Measurements from ENCODE around the gene APPBP2. TPM values are rescaled to one million over a fixed set of nuclear protein-coding genes. Genes with fewer than 3 reads are reported as not detected.

APPBP2 gene
- total and polyA plus RNA-seq, 2 donors from 2014 or later = 10.9 to 44.4 TPM

DNA sequence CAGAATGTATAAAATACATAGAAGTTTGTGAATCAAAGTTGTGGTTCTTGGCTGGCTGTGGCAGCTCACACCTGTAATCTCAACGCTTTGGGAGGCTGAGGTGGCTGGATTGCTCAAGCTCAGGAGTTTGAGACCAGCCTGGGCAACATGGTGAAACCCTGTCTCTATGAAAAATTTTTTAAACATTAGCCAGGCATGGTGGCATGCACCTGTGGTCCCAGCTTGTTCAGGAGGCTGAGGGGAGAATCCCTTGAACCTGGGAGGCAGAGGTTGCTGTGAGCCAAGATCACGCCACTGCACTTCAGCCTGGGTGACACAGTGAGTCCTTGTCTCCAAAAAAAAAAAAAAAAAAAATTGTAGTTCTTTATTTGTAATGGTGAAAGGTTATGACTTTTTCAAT, 13.8 kb upstream of the APPBP2 start:
- Histone ChIP-seq H3K4me3 (ENCODE audit: low read length in 3 of 3) (no peak overlapping the region), H3K27ac (ENCODE audit: low read depth in 2 of 2, low read length in 2 of 2) (no peak overlapping the region), H3K9me3 (ENCODE audit: control insufficient read depth in 2 of 3, insufficient read depth in 1 of 3, low read length in 3 of 3) (no peaks in the 10 kb centered on the region), H3K4me1 (ENCODE audit: control insufficient read depth in 2 of 3, insufficient read depth in 2 of 3, low read depth in 1 of 3, low read length in 3 of 3) (no peaks in the 10 kb centered on the region), H3K36me3 (ENCODE audit: control insufficient read depth in 2 of 3, insufficient read depth in 3 of 3, low read length in 3 of 3) (no peaks in the 10 kb centered on the region), H3K27me3 (ENCODE audit: control insufficient read depth, insufficient read depth, low read length) (no peaks in the 10 kb centered on the region), H3K9ac (ENCODE audit: low read length in 3 of 3) (no peak overlapping the region)
- TF ChIP-seq, protein P1, sequence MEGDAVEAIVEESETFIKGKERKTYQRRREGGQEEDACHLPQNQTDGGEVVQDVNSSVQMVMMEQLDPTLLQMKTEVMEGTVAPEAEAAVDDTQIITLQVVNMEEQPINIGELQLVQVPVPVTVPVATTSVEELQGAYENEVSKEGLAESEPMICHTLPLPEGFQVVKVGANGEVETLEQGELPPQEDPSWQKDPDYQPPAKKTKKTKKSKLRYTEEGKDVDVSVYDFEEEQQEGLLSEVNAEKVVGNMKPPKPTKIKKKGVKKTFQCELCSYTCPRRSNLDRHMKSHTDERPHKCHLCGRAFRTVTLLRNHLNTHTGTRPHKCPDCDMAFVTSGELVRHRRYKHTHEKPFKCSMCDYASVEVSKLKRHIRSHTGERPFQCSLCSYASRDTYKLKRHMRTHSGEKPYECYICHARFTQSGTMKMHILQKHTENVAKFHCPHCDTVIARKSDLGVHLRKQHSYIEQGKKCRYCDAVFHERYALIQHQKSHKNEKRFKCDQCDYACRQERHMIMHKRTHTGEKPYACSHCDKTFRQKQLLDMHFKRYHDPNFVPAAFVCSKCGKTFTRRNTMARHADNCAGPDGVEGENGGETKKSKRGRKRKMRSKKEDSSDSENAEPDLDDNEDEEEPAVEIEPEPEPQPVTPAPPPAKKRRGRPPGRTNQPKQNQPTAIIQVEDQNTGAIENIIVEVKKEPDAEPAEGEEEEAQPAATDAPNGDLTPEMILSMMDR (IDR thresholded peaks at IDR 0.05; ENCODE audit: borderline replicate concordance, extremely low read depth, insufficient read depth) = no peak
- DNase-seq = no peak
- FAIRE-seq = no peak
- intact Hi-C loops (cut with DNase I) = no loop called here

DNA sequence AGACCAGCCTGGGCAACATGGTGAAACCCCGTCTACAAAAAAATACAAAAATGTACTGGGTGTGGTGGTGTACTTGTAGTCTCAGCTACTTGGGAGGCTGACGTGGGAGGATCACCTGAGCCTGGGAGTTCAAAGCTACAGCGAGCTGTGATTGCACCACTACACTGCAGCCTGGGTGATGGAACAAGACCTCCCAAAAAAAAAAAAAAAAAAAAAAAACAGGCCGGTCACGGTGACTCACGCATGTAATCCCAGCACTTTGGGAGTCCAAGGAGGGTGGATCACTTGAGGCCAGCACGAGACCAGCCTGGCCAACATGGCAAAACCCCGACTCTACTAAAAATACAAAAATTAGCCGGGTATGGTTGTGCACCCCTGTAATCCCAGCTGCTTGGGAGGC, 12.7 kb upstream of the APPBP2 start:
- no peak for DNase-seq
- intact Hi-C loops (cut with DNase I) = no loop called here
- TF ChIP-seq, protein P1 (IDR thresholded peaks at IDR 0.05; ENCODE audit: borderline replicate concordance, extremely low read depth, insufficient read depth) = no peak

DNA sequence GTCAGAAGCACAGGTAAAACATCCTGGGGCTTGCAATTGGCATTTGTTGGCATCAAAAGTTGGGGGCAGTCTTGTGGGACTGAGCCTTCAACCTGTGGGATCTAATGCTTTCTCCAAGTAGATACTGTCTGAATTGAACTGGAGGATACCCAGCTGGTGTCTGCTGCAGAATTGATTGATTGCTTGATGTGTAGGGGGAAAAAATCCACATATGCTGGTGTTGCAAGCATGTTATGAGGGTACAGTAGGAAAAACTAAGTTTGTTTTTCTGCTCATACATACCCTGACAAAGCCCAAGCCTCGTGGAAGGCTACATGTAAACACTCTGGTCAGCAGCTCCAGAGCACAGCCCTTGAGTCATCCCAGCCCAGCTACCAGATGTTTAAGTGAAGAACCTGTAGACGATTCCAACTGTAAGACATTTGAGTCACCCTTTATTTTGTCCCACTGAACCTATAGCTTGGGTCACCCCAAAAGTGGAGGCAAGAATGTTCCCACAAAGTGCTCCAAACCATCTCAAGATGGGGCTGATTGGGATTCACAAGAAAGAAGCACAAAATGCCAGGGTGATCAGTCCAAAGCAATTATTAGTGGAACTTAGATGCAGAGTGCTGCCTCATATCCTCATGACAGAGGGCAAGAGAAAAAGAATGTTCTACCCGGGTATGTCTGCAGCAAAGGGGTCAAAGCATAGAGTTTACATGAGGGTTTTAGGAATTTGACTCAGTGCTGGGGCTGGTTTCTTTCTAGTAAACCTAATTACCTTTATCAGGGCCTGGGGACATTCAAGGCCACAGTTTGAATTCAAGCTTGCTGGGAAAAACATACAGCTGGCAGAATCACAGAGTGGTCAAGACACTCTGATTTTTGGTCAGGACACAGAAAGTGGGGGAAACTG, 9.6 kb upstream of the APPBP2 start:
- FAIRE-seq = no peak
- H3K4me3 ChIP-seq (ENCODE audit: low read length in 3 of 3) = no peak overlapping the region
- H3K27me3 ChIP-seq (ENCODE audit: control insufficient read depth, insufficient read depth, low read length) = no peaks in the 10 kb centered on the region
- no peak for DNase-seq
- no peak overlapping the region for H3K27ac ChIP-seq (ENCODE audit: low read depth in 2 of 2, low read length in 2 of 2)
- no peaks in the 10 kb centered on the region for H3K9me3 ChIP-seq (ENCODE audit: control insufficient read depth in 2 of 3, insufficient read depth in 1 of 3, low read length in 3 of 3)
- no peak overlapping the region for H3K9ac ChIP-seq (ENCODE audit: low read length in 3 of 3)
- intact Hi-C loops (cut with DNase I) = no loop called here
- TF ChIP-seq, protein P1 (IDR thresholded peaks at IDR 0.05; ENCODE audit: borderline replicate concordance, extremely low read depth, insufficient read depth) = no peak
- H3K4me1 ChIP-seq (ENCODE audit: control insufficient read depth in 2 of 3, insufficient read depth in 2 of 3, low read depth in 1 of 3, low read length in 3 of 3) = no peaks in the 10 kb centered on the region
- H3K36me3 ChIP-seq (ENCODE audit: control insufficient read depth in 2 of 3, insufficient read depth in 3 of 3, low read length in 3 of 3) = no peaks in the 10 kb centered on the region

More for the DNA sequence above, 12.7 kb upstream of the APPBP2 start:
- no peak for FAIRE-seq
- Histone ChIP-seq H3K4me3 (ENCODE audit: low read length in 3 of 3) (no peak overlapping the region), H3K27me3 (ENCODE audit: control insufficient read depth, insufficient read depth, low read length) (no peaks in the 10 kb centered on the region), H3K9ac (ENCODE audit: low read length in 3 of 3) (no peak overlapping the region), H3K4me1 (ENCODE audit: control insufficient read depth in 2 of 3, insufficient read depth in 2 of 3, low read depth in 1 of 3, low read length in 3 of 3) (no peaks in the 10 kb centered on the region), H3K9me3 (ENCODE audit: control insufficient read depth in 2 of 3, insufficient read depth in 1 of 3, low read length in 3 of 3) (no peaks in the 10 kb centered on the region), H3K36me3 (ENCODE audit: control insufficient read depth in 2 of 3, insufficient read depth in 3 of 3, low read length in 3 of 3) (no peaks in the 10 kb centered on the region), H3K27ac (ENCODE audit: low read depth in 2 of 2, low read length in 2 of 2) (no peak overlapping the region)
